ENCODE data around the gene COL5A3. TPM values are rescaled to one million over a fixed set of nuclear protein-coding genes. Genes with fewer than 3 reads are reported as not detected.

The COL5A3 gene
- total and polyA plus RNA-seq, 2 of the 13 experiments (the other 11 are each of a cell fraction or from before 2014, with no cell fraction given), result 0.02 TPM; not detected in 1

DNA sequence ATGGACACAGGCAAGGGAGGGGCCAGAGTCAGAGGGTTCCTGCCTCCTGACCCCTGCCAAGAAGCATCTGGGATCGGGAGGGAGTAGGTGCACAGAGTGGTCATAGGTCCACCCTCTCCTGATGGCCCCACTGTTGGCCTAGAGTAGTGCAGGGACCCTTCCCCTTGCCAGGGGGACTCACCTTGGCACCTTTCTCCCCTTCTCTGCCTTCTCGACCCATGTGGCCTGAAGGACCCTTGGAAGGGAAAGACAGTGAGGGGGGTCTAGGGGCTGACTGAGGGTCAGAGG is 40.7 kb downstream of the COL5A3 start:
- no peak overlapping the region for H3K4me2 ChIP-seq (ENCODE audit: low read depth, low read length)
- H3K9me3 ChIP-seq (ENCODE audit: low read length), result no peaks in the 10 kb centered on the region
- H3K4me3 ChIP-seq (replicated peaks in 1 of 3; ENCODE audit: insufficient read depth in 1 of 3, low read depth in 2 of 3, low read length in 3 of 3), result no peak overlapping the region
- no peak for DNase-seq (ENCODE audit: low spot score)
- H3K9ac ChIP-seq (ENCODE audit: insufficient read depth, low read depth, low read length), result no peak overlapping the region
- POLR2A ChIA-PET, result no interaction called here
- H4K20me1 ChIP-seq (ENCODE audit: insufficient read depth, low read length), result peaks cover 3% of the 10 kb centered on the region; the same call in 1 of the 2 replicates
- in situ Hi-C loops (cut with HindIII; ENCODE audit: extremely low pct_ligation_motif_present, low pct_unique_long_range_greater_than_20kb) (no loop called here), intact Hi-C loops (cut with micrococcal nuclease; ENCODE audit: unreplicated experiment) (no loop called here)
- no peak for ATAC-seq
- peaks cover 2 to 20% of the 10 kb centered on the region in 2 experiments; a peak in 3 of 5 replicates for H3K27me3 ChIP-seq (ENCODE audit: control insufficient read depth in 1 of 2, insufficient read depth in 2 of 2, low read length in 2 of 2)
- H3K79me2 ChIP-seq (ENCODE audit: insufficient read depth, low read length), result no peaks in the 10 kb centered on the region
- CTCF ChIA-PET (ENCODE audit: low intra/inter-chr PET ratio, low total read pairs), result no interaction called here
- no peak overlapping the region for H3K27ac ChIP-seq (ENCODE audit: extremely low read length, insufficient read depth, low read length)
- BruUV-seq (replicated peaks), result no TSS peak
- WGBS (ENCODE audit: low lambda C conversion rate), result 0% methylated on average over 2 of the region's 2 CpGs
- H3K4me1 ChIP-seq (ENCODE audit: insufficient read depth, low read length), result no peaks in the 10 kb centered on the region
- H2AFZ ChIP-seq (ENCODE audit: low read length), result no peak overlapping the region
- TF ChIP-seq MXD4 (CRISPR knock-in tag; IDR thresholded peaks at IDR 0.05), result no peak
- H3K36me3 ChIP-seq (replicated peaks in 1 of 2; ENCODE audit: control insufficient read depth in 1 of 2, insufficient read depth in 2 of 2, low read length in 2 of 2), result no peaks in the 10 kb centered on the region
- FAIRE-seq, result no peak

DNA sequence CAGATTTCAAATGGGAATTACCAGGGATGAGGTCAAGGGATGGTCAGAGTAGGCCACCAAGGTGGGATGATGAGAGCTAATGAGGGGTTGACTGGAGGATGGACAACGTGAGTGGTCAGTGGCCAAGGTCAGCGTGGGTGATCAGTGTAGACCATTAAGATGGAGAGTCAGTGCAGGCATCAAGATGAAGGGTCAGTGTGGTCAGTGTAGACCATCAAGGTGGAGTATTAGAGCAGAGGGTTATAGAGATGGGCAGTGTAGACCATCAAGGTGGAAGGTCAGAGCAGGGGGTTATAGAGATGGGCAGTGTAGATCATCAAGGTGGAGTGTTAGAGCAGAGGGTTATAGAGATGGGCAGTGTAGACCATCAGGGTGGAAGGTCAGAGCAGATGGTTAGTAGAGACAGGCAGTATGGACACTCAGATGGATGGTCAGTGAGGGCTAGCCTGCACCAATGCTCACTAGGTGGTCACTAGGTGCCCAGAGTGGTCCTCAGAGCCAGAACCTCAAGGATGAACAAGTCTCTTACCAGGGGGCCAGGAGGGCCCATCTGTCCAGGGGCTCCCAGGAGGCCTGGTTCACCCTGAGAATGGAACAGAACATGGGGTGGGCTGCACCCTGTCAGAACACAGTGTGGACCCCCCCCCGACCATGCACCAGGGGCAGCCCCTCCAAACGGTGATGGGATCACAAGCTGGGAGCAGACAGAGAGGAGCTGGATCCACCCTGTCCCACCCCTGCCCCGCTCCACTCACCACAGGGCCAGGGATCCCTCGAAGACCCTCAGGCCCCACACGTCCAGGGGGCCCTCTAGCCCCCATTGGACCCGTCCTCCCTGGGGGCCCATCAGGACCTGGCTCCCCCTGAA is 41.2 kb downstream of the COL5A3 start:
- no peak for FAIRE-seq
- no peak for ATAC-seq
- TF ChIP-seq ZNF569 (CRISPR knock-in tag; IDR thresholded peaks at IDR 0.05; ENCODE audit: borderline replicate concordance) (no peak), ZBTB20 (CRISPR knock-in tag; IDR thresholded peaks at IDR 0.05; ENCODE audit: borderline replicate concordance, low read depth) (no peak), BRCA1 (CRISPR knock-in tag; IDR thresholded peaks at IDR 0.05) (no peak), ZNF142 (CRISPR knock-in tag; IDR thresholded peaks at IDR 0.05) (no peak), TAF1 (CRISPR knock-in tag; IDR thresholded peaks at IDR 0.05) (no peak), ZSCAN30 (CRISPR knock-in tag; IDR thresholded peaks at IDR 0.05) (no peak)

More for the DNA sequence above, 41.2 kb downstream of the COL5A3 start:
- H3K36me3 ChIP-seq (replicated peaks in 1 of 2; ENCODE audit: control insufficient read depth in 1 of 2, insufficient read depth in 2 of 2, low read length in 2 of 2), result no peaks in the 10 kb centered on the region
- DNase-seq (ENCODE audit: low spot score), result no peak
- no peak overlapping the region for H3K4me3 ChIP-seq (replicated peaks in 1 of 3; ENCODE audit: insufficient read depth in 1 of 3, low read depth in 2 of 3, low read length in 3 of 3)
- H3K79me2 ChIP-seq (ENCODE audit: insufficient read depth, low read length), result no peaks in the 10 kb centered on the region
- H3K4me1 ChIP-seq (ENCODE audit: insufficient read depth, low read length), result no peaks in the 10 kb centered on the region
- no peak overlapping the region for H2AFZ ChIP-seq (ENCODE audit: low read length)
- 8% methylated on average over 6 of the region's 8 CpGs for WGBS (ENCODE audit: low lambda C conversion rate)
- POLR2A ChIA-PET, result no interaction called here
- in situ Hi-C loops (cut with HindIII; ENCODE audit: extremely low pct_ligation_motif_present, low pct_unique_long_range_greater_than_20kb) (no loop called here), intact Hi-C loops (cut with micrococcal nuclease; ENCODE audit: unreplicated experiment) (no loop called here)
- CTCF ChIA-PET (ENCODE audit: low intra/inter-chr PET ratio, low total read pairs), result no interaction called here
- H3K27me3 ChIP-seq (ENCODE audit: control insufficient read depth in 1 of 2, insufficient read depth in 2 of 2, low read length in 2 of 2), result peaks cover 2 to 17% of the 10 kb centered on the region in 2 experiments; a peak in 3 of 5 replicates
- no peak overlapping the region for H3K27ac ChIP-seq (ENCODE audit: extremely low read length, insufficient read depth, low read length)
- H4K20me1 ChIP-seq (ENCODE audit: insufficient read depth, low read length), result peaks cover 3% of the 10 kb centered on the region; the same call in 1 of the 2 replicates
- no TSS peak for BruUV-seq (replicated peaks)
- H3K4me2 ChIP-seq (ENCODE audit: low read depth, low read length), result no peak overlapping the region
- no peaks in the 10 kb centered on the region for H3K9me3 ChIP-seq (ENCODE audit: low read length)
- no peak overlapping the region for H3K9ac ChIP-seq (ENCODE audit: insufficient read depth, low read depth, low read length)
